ENCODE data around the gene TMEM87B. TPM values are rescaled to one million over a fixed set of nuclear protein-coding genes. Genes with fewer than 3 reads are reported as not detected.

TMEM87B gene
- total RNA-seq, 1 experiment from 2014 or later: 10.6 TPM

- peak; percentile 69; the same call in 1 of the 2 replicates for TF ChIP-seq CREM (CRISPR knock-in tag; IDR thresholded peaks at IDR 0.05)
- peak; percentile 76 for TF ChIP-seq NFE2L1 (CRISPR knock-in tag; IDR thresholded peaks at IDR 0.05)
- peak; percentile 84 for TF ChIP-seq ARID4B (CRISPR knock-in tag; IDR thresholded peaks at IDR 0.05; ENCODE audit: borderline replicate concordance)
- TF ChIP-seq ERG (CRISPR knock-in tag; IDR thresholded peaks at IDR 0.05): no peak
- TF ChIP-seq NR3C1 (CRISPR knock-in tag; conservative IDR thresholded peaks at IDR 0.05; ENCODE audit: low read depth): no peak
- TF ChIP-seq, protein P1, sequence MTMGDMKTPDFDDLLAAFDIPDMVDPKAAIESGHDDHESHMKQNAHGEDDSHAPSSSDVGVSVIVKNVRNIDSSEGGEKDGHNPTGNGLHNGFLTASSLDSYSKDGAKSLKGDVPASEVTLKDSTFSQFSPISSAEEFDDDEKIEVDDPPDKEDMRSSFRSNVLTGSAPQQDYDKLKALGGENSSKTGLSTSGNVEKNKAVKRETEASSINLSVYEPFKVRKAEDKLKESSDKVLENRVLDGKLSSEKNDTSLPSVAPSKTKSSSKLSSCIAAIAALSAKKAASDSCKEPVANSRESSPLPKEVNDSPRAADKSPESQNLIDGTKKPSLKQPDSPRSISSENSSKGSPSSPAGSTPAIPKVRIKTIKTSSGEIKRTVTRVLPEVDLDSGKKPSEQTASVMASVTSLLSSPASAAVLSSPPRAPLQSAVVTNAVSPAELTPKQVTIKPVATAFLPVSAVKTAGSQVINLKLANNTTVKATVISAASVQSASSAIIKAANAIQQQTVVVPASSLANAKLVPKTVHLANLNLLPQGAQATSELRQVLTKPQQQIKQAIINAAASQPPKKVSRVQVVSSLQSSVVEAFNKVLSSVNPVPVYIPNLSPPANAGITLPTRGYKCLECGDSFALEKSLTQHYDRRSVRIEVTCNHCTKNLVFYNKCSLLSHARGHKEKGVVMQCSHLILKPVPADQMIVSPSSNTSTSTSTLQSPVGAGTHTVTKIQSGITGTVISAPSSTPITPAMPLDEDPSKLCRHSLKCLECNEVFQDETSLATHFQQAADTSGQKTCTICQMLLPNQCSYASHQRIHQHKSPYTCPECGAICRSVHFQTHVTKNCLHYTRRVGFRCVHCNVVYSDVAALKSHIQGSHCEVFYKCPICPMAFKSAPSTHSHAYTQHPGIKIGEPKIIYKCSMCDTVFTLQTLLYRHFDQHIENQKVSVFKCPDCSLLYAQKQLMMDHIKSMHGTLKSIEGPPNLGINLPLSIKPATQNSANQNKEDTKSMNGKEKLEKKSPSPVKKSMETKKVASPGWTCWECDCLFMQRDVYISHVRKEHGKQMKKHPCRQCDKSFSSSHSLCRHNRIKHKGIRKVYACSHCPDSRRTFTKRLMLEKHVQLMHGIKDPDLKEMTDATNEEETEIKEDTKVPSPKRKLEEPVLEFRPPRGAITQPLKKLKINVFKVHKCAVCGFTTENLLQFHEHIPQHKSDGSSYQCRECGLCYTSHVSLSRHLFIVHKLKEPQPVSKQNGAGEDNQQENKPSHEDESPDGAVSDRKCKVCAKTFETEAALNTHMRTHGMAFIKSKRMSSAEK (CRISPR knock-in tag; IDR thresholded peaks at IDR 0.05; ENCODE audit: borderline replicate concordance): no peak
- no peak for TF ChIP-seq SMAD3 (CRISPR knock-in tag; IDR thresholded peaks at IDR 0.05; ENCODE audit: borderline replicate concordance)
- peak; percentile 26; the same call in 1 of the 2 replicates for TF ChIP-seq PRDM15 (CRISPR knock-in tag; IDR thresholded peaks at IDR 0.05)
- TF ChIP-seq GTF2I (CRISPR knock-in tag; conservative IDR thresholded peaks at IDR 0.05): no peak
- TF ChIP-seq, protein P2, sequence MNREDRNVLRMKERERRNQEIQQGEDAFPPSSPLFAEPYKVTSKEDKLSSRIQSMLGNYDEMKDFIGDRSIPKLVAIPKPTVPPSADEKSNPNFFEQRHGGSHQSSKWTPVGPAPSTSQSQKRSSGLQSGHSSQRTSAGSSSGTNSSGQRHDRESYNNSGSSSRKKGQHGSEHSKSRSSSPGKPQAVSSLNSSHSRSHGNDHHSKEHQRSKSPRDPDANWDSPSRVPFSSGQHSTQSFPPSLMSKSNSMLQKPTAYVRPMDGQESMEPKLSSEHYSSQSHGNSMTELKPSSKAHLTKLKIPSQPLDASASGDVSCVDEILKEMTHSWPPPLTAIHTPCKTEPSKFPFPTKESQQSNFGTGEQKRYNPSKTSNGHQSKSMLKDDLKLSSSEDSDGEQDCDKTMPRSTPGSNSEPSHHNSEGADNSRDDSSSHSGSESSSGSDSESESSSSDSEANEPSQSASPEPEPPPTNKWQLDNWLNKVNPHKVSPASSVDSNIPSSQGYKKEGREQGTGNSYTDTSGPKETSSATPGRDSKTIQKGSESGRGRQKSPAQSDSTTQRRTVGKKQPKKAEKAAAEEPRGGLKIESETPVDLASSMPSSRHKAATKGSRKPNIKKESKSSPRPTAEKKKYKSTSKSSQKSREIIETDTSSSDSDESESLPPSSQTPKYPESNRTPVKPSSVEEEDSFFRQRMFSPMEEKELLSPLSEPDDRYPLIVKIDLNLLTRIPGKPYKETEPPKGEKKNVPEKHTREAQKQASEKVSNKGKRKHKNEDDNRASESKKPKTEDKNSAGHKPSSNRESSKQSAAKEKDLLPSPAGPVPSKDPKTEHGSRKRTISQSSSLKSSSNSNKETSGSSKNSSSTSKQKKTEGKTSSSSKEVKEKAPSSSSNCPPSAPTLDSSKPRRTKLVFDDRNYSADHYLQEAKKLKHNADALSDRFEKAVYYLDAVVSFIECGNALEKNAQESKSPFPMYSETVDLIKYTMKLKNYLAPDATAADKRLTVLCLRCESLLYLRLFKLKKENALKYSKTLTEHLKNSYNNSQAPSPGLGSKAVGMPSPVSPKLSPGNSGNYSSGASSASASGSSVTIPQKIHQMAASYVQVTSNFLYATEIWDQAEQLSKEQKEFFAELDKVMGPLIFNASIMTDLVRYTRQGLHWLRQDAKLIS (CRISPR knock-in tag; IDR thresholded peaks at IDR 0.05; ENCODE audit: borderline replicate concordance): no peak
- no peak for TF ChIP-seq ESRRA (CRISPR knock-in tag; IDR thresholded peaks at IDR 0.05; ENCODE audit: borderline replicate concordance)
- TF ChIP-seq ATF1 (CRISPR knock-in tag; IDR thresholded peaks at IDR 0.05): no peak
- TF ChIP-seq MXD4 (CRISPR knock-in tag; IDR thresholded peaks at IDR 0.05; ENCODE audit: borderline replicate concordance): no peak
- TF ChIP-seq TEAD4 (CRISPR knock-in tag; IDR thresholded peaks at IDR 0.05): no peak
- peak; percentile 80; the same call in 1 of the 2 replicates for TF ChIP-seq ZBTB21 (CRISPR knock-in tag; IDR thresholded peaks at IDR 0.05; ENCODE audit: borderline replicate concordance)
- TF ChIP-seq KAT7 (CRISPR knock-in tag; IDR thresholded peaks at IDR 0.05; ENCODE audit: borderline replicate concordance): peak; percentile 93; the same call in 1 of the 2 replicates
These were observed at the start of gene TMEM87B (continued) for GRCh38 chr2:112054847-112055729.
